Parathyroid adenoma (tissue), 2 donors: ENCODE results near the gene RHBDD3.

Source experiments
- H2AFZ ChIP-seq: fragments of 300-600 bp; sonication (generic); one replicate; pipeline ENCODE4 v1.7.0; 2017; ENCODE audit warnings: antibody characterized with exemption, mild to moderate bottlenecking
- H3K27ac ChIP-seq: fragments of 300-600 bp; sonication (generic); one replicate; pipeline ENCODE4 v1.7.0; 2017
- H3K27me3 ChIP-seq: fragments of 300-600 bp; sonication (generic); one replicate; pipeline ENCODE4 v1.7.0; 2017; ENCODE audit warnings: low read length; ENCODE audit not compliant: control insufficient read depth, insufficient read depth
- H3K36me3 ChIP-seq: fragments of 300-600 bp; sonication (generic); one replicate; pipeline ENCODE4 v1.7.0; 2017; ENCODE audit warnings: low read length; ENCODE audit not compliant: control insufficient read depth, insufficient read depth
- H3K4me1 ChIP-seq: fragments of 300-600 bp; sonication (generic); one replicate; pipeline ENCODE4 v1.7.0; 2017; ENCODE audit warnings: control low read depth
- H3K4me2 ChIP-seq: fragments of 300-600 bp; sonication (generic); one replicate; pipeline ENCODE4 v1.7.0; 2017; ENCODE audit warnings: low read length
- H3K4me3 ChIP-seq: fragments of 300-600 bp; sonication (generic); one replicate; pipeline ENCODE4 v1.7.0; 2017; ENCODE audit warnings: low read depth, low read length
- H3K79me2 ChIP-seq: fragments of 300-600 bp; sonication (generic); one replicate; pipeline ENCODE4 v1.7.0; 2017; ENCODE audit warnings: control low read depth
- H3K9ac ChIP-seq: fragments of 300-600 bp; sonication (generic); one replicate; pipeline ENCODE4 v1.7.0; 2017; ENCODE audit warnings: mild to moderate bottlenecking
- H3K9me3 ChIP-seq: fragments of 300-600 bp; sonication (generic); one replicate; pipeline ENCODE4 v1.7.0; 2017; ENCODE audit warnings: low read length; ENCODE audit not compliant: control insufficient read depth
- CTCF ChIP-seq: fragments of 300-600 bp; sonication (generic); IDR thresholded peaks from one replicate; pipeline ENCODE4 v1.7.0; 2017; ENCODE audit warnings: antibody characterized with exemption, mild to moderate bottlenecking
- donor health status: primary hyperparathyroidism.

Gene RHBDD3

DNA sequence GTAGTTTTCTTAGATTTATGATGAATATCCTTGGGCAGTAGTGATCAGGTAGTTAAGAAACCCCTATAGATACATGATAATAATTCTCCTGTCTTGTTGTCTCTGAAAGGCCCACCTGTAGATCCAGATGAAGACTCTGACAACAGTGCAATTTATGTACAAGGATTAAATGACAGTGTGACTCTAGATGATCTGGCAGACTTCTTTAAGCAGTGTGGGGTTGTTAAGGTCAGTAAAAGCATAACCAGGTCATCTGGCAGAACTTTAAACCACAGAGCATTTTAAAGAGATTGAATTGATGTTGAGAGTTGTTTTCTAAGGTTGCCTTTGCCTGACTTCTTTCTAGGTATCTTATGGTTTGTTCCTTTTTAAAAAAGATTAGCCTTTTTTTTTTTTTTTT, 24.6 kb upstream of the RHBDD3 start:
- Histone ChIP-seq H3K9ac (no peak overlapping the region), H3K4me1 (no peaks in the 10 kb centered on the region), H3K27ac (no peak overlapping the region), H3K36me3 (no peaks in the 10 kb centered on the region), H3K9me3 (no peaks in the 10 kb centered on the region), H2AFZ (no peak overlapping the region), H3K27me3 (no peaks in the 10 kb centered on the region), H3K4me3 (no peak overlapping the region), H3K4me2 (no peak overlapping the region), H3K79me2 (peaks cover 3% of the 10 kb centered on the region)
- TF ChIP-seq CTCF: no peak

- Histone ChIP-seq H3K4me1 (no peaks in the 10 kb centered on the region), H3K36me3 (no peaks in the 10 kb centered on the region), H3K27ac (no peak overlapping the region), H3K79me2 (peaks cover 3% of the 10 kb centered on the region), H3K4me3 (no peak overlapping the region), H3K27me3 (no peaks in the 10 kb centered on the region), H3K4me2 (no peak overlapping the region), H3K9ac (no peak overlapping the region), H2AFZ (no peak overlapping the region), H3K9me3 (no peaks in the 10 kb centered on the region)
- no peak for TF ChIP-seq CTCF
Measured at GRCh38 chr22:29291215-29291614, 23.4 kb upstream of the RHBDD3 start.

DNA sequence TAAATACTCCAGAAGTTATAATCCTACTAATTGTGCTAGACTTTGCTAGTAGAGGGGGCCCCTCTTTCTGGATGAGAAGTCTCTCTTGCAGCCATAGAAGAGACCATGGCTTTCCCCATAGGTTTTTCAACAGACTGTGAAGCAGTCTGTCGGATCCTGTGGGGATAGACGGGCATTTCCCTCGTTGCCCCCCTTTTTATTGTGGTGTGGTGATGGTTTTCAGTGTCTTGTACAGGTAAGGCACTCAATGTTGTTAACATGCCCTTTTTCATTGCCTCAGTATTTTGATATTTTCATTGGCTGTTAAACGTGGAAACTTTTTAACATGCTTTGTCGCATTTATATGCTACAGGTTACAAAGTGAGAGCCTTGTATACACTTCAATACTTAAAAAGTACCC, 22.3 kb upstream of the RHBDD3 start:
- Histone ChIP-seq H3K79me2 (peaks cover 3% of the 10 kb centered on the region), H3K27me3 (no peaks in the 10 kb centered on the region), H3K36me3 (no peaks in the 10 kb centered on the region), H3K4me3 (no peak overlapping the region), H2AFZ (no peak overlapping the region), H3K27ac (no peak overlapping the region), H3K9me3 (no peaks in the 10 kb centered on the region), H3K9ac (no peak overlapping the region), H3K4me2 (no peak overlapping the region), H3K4me1 (no peaks in the 10 kb centered on the region)
- no peak for TF ChIP-seq CTCF

GRCh38 chr22:29288837-29289236, 21.1 kb upstream of the RHBDD3 start:
- TF ChIP-seq CTCF: no peak

GRCh38 chr22:29284196-29284595, 16.4 kb upstream of the RHBDD3 start:
- H3K4me2 ChIP-seq: no peak overlapping the region
- H3K9me3 ChIP-seq: no peaks in the 10 kb centered on the region
- TF ChIP-seq CTCF: no peak
- no peaks in the 10 kb centered on the region for H3K36me3 ChIP-seq
- no peak overlapping the region for H3K27ac ChIP-seq
- no peaks in the 10 kb centered on the region for H3K4me1 ChIP-seq
- H3K9ac ChIP-seq: no peak overlapping the region
- H3K79me2 ChIP-seq: peaks cover 5% of the 10 kb centered on the region
- no peaks in the 10 kb centered on the region for H3K27me3 ChIP-seq
- no peak overlapping the region for H2AFZ ChIP-seq
- H3K4me3 ChIP-seq: no peak overlapping the region

More at GRCh38 chr22:29288837-29289236, 21.1 kb upstream of the RHBDD3 start:
- Histone ChIP-seq H3K4me1 (no peaks in the 10 kb centered on the region), H3K4me3 (no peak overlapping the region), H3K27ac (no peak overlapping the region), H3K9ac (no peak overlapping the region), H2AFZ (no peak overlapping the region), H3K27me3 (no peaks in the 10 kb centered on the region), H3K9me3 (no peaks in the 10 kb centered on the region), H3K36me3 (no peaks in the 10 kb centered on the region), H3K79me2 (peaks cover 5% of the 10 kb centered on the region), H3K4me2 (no peak overlapping the region)
